Colon (tissue), 2 donors: ENCODE data around the gene N4BP2.
"Not testable (repeated sequence)": the region's sequence is repeated elsewhere in the genome, so short reads cannot be mapped to it uniquely, and the experiment has no call there.

Experiments
- FAIRE-seq: peaks from 2 replicates; lab custom pipeline; 2012; peaks lifted over from hg19 to GRCh38; lab: Jason Lieb, UNC
- donor health status: control.
- donor health status: control.

N4BP2 gene

DNA sequence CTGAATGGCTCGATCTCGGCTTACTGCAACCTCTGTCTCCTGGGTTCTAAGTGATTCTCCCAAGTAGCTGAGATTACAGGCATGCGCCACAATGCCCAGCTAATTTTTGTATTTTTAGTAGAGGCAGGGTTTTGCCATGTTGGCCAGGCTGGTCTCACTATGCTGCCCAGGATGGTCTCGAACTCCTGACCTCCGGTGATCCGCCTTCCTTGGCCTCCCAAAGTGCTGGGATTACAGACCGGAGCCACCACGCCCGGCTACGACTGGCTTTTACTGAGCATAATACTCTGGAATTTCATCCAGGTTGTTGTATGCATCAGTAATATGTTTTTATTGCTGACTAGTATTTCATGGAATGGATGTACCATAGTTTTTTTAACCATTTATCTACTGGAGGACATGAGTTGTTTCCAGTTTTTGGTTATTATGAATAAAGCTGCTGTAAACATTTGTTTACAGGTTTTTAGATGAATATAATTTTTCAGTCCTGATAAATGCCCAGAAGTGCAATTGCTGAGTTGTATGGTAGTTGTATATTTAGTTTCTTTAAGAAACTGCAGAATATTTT lies 31.2 kb downstream of the N4BP2 start:
- FAIRE-seq: no peak

DNA sequence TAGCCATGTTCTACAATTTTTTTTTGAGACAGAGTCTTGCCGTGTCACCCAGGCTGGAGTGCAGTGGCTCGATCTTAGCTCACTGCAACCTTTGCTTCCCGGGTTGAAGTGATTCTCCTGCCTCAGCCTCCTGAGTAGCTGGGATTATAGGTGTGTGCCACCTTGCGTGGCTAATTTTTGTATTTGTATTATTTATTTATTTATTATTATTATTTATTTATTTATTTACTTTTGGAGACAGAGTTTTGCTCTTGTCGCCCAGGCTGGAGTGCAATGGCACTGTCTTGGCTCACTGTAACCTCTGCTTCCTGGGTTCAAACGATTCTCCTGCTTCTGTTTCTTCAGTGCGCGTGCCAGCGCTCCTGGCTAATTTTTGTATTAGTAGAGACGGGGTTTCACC lies 36.8 kb downstream of the N4BP2 start:
- not testable (repeated sequence) for FAIRE-seq

DNA sequence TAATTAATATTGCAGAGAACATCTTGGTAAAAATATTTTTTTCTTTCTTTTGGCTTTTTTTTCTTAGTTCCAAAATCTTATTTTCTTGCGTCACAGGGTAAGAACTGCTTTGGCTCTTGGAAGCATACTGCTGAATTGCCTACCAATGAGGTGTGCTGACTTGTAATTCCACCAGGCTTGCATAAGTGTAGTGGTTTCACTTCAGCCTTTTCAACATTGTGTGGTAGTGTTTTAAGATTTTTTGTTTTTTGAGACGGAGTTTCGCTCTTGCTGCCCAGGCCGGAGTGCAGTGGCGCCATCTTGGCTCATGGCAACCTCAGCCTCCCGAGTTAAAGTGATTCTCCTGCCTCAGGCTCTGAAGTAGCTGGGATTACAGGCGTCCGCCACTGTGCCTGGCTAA lies 42.4 kb downstream of the N4BP2 start:
- FAIRE-seq: no peak

- FAIRE-seq: not testable (repeated sequence)
These were observed 50.5 kb downstream of the N4BP2 start for GRCh38 chr4:40107150-40107549.

GRCh38 chr4:40112027-40112792 lies 55.6 kb downstream of the N4BP2 start:
- FAIRE-seq: no peak

- FAIRE-seq: no peak
These were observed 57.6 kb downstream of the N4BP2 start for GRCh38 chr4:40114206-40114605.

- no peak for FAIRE-seq
These were observed 62.2 kb downstream of the N4BP2 start for GRCh38 chr4:40118861-40119260.

- FAIRE-seq: no peak
These were observed 62.7 kb downstream of the N4BP2 start for GRCh38 chr4:40119344-40119743.

GRCh38 chr4:40121515-40121914 lies 64.9 kb downstream of the N4BP2 start:
- no peak for FAIRE-seq

GRCh38 chr4:40122941-40123340 lies 66.3 kb downstream of the N4BP2 start:
- no peak for FAIRE-seq

GRCh38 chr4:40124690-40125089 lies 68.0 kb downstream of the N4BP2 start:
- FAIRE-seq: no peak

GRCh38 chr4:40130401-40131036 lies 73.9 kb downstream of the N4BP2 start:
- FAIRE-seq: no peak

GRCh38 chr4:40132816-40133215 lies 76.2 kb downstream of the N4BP2 start:
- no peak for FAIRE-seq

GRCh38 chr4:40134206-40134917 lies 77.7 kb downstream of the N4BP2 start:
- no peak for FAIRE-seq

DNA sequence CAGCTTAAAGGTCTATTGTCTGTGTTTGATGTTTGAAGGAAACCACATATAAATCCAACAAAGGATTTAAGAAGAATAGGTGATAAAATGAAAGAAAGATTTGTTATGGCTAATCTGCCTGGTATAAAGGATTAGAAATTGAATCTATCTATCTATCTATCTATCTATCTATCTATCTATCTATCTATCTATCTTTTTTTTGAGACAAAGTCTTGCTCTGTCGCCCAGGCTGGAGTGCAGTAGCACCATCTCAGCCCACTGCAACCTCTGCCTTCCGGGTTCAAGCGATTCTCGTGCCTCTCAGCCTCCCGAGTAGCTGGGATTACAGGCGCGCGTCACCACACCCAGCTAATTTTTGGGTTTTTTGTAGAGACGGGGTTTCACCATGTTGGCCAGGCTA lies 79.6 kb downstream of the N4BP2 start:
- FAIRE-seq: not testable (repeated sequence)

GRCh38 chr4:40140196-40140595 lies 83.5 kb downstream of the N4BP2 start:
- no peak for FAIRE-seq

DNA sequence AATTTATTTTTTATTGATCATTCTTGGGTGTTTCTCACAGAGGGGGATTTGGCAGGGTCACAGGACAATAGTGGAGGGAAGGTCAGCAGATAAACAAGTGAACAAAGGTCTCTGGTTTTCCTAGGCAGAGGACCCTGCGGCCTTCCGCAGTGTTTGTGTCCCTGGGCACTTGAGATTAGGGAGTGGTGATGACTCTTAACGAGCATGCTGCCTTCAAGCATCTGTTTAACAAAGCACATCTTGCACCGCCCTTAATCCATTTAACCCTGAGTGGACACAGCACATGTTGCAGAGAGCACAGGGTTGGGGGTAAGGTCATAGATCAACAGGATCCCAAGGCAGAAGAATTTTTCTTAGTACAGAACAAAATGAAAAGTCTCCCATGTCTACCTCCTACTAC lies 83.9 kb downstream of the N4BP2 start:
- FAIRE-seq: not testable (repeated sequence)

DNA sequence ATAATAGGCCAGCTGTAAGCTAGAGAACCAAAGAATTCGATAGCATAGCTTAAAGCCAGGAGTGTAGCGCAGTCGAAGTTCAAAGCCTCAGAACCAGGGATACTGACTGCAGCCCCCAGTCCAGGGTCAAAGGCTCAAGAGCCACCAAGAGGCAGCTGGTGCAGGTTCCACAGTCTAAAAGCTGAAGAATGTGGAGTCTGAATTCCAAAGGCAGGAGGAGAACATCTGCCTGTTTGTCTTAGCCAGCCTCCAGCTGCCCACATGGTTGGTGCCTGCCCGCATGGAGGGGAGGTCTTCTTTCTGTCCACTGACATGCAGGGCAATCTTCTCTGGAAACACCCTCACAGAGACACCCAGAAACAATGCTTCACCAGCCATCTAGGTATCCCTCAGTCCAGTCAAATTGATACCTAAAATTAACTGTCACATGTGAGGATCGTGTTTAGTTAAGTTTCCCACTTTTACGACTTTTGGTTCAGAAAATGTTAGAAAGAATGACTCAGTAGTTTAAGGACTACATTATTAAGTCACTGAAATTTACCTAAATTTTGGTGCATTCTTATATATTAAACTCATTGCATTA lies 87.4 kb downstream of the N4BP2 start:
- FAIRE-seq: no peak

DNA sequence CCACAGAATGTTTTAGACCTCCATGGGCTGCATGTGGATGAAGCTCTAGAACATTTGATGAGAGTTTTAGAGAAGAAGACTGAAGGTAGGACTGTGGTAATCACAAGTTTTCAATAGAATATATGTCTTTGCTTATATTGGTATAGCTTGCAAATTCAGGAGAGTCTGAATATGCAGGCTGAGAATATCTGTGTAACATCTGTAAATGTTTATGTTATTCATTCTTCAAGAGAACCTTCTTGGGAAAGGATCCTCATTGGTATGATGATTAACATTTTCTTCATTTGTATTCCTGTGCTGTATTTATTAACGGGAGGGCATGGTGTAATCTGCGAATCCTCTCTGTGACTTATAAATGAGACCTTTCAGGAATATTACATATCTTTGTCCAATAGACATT lies 88.1 kb downstream of the N4BP2 start:
- no peak for FAIRE-seq

DNA sequence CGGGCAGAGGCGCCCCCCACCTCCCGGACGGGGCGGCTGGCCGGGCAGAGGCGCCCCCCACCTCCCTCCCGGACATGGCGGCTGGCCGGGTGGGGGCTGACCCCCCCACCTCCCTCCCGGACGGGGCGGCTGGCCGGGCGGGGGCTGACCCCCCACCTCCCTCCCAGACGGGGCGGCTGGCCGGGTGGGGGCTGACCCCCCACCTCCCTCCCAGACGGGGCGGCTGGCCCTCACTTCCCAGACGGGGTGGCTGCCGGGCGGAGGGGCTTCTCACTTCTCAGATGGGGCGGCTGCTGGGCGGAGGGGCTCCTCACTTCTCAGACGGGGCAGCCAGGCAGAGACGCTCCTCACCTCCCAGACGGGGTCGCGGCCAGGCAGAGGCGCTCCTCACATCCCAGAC lies 90.8 kb downstream of the N4BP2 start:
- not testable (repeated sequence) for FAIRE-seq

DNA sequence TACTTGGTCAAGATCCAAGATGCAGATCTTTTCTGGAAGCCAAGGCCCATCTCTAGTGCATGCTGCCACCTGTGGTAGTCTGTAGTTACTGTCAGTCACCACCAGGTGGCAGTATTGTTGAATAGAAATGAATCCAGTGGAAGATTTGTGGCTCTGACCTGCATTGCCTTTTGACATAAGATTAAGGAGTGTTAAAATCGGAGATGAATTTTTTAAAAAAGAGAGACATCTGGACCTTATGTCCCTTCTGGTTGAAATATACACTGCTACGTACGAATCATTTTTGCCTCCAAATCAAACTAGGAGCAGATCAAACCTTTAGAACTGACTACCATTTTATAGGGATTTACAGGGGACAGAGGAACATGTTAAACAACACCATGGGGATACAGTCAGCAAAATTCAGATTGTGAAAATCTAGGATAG lies 93.3 kb downstream of the N4BP2 start:
- peak; percentile 70 for FAIRE-seq

- FAIRE-seq: no peak
These were observed 94.3 kb downstream of the N4BP2 start for GRCh38 chr4:40150932-40151331.
